HG02759 (cell line): Measurements from ENCODE around the gene TIMP4.
A peak's percentile ranks its signal among the peaks of the same experiment; 100 is the strongest.

ENCODE experiments used
- ATAC-seq: cut with Tn5 transposase; IDR thresholded peaks from one replicate; pipeline ENCODE4 v1.9.1; 2021; ENCODE audit warnings: mild to moderate bottlenecking, moderate library complexity; ENCODE audit not compliant: unreplicated experiment

Gene TIMP4

GRCh38 chr3:12186046-12186445 is 27.3 kb upstream of the TIMP4 start:
- ATAC-seq: no peak

- ATAC-seq: no peak
These were observed 26.5 kb upstream of the TIMP4 start for GRCh38 chr3:12185172-12185710.

- ATAC-seq: no peak
These were observed 25.8 kb upstream of the TIMP4 start for GRCh38 chr3:12184541-12184940.

- no peak for ATAC-seq
These were observed 24.2 kb upstream of the TIMP4 start for GRCh38 chr3:12182687-12183441.

DNA sequence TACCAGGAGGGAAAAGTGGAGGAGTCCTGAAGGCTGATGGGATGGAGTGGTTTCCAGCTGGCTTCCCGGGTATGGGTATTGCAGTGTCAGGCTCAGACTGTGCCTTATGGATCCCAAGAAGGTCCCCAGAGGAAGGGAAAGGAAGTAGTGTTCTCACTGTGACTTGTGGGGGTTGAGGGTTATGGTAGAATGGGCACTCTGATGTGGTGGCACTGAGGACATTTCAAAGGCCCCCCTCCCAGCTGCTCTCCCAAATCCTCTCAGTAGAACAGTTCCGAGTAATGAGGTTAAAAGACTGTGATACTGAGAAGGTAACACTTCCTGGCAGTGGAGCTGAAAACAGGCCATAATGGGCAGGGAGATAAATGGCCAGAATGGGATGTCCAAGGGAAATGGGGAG is 23.1 kb upstream of the TIMP4 start:
- no peak for ATAC-seq

DNA sequence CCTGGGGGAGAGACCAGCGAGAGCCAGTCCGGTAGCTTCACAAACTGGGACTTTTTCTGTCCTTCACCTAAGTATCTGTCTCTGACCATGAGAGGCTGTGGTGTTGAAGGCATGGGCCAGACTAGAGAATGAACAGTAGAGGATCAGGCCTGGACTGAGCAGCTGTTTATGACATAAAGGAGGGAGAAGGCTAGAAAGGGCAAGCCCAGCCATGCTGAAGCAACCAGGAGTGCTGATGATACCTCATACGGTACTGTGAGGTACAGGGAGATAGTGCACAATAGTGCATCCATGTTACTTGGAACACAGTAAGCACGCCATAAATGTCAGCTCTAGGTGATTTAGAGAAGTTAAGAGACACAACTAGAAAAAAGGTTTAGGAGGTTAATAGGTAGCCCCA is 22.6 kb upstream of the TIMP4 start:
- no peak for ATAC-seq

DNA sequence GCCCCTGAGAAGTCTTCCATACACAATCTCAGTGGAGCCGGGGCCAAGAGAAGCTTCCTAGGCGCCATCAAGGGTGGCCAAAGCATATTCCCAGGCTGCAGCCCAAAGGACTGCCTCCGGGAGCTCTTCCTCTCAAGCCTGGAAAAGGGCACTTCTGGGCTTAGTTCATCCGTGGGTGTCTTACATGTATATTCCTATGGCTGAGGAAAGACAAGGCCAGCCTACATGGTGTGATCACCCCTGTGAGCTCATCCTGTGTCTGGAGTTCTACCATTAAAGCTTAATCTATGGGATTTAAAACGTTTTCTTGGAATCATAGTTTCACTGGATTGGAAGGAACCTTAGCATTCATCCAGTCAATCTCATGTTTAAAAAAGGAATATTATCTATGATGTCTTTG is 21.9 kb upstream of the TIMP4 start:
- ATAC-seq: no peak

DNA sequence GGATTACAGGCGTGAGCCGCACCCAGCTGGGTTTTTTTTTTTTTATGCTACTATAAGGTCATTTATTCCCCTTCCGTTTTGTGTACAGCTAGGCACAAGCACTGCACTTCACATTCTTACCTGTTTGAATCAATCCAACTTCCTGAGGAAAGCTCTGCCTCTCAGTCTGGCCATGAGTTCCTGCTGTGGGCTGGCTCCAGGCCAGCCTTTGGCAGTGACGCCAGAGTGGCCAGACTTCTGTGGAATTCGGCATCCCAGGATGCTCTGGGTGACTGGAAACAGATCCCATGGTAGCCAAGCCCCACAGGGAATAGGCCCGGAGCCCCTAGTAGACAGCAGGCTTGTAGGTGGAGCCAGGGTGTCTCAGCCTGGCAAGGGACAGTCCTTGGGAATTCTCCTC is 21.5 kb upstream of the TIMP4 start:
- ATAC-seq: no peak

DNA sequence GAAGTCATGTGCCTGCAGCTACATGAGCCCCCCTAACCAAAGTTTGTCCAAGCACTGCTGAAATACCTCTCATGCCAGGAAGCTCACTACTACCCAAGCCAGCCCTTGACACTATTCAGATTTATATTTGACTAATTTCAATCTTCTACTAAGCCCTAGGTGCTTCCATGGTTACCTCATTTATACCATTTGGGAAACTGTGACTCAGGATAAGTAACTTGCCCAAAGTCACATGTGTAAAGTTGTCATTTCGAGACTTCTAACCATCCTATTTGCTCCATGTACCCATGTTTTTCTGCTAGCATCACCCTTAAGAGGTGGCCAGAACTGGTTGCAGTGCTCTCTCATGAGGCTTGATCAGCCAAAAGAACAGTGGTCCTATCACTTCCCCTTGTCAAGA is 20.7 kb upstream of the TIMP4 start:
- no peak for ATAC-seq

DNA sequence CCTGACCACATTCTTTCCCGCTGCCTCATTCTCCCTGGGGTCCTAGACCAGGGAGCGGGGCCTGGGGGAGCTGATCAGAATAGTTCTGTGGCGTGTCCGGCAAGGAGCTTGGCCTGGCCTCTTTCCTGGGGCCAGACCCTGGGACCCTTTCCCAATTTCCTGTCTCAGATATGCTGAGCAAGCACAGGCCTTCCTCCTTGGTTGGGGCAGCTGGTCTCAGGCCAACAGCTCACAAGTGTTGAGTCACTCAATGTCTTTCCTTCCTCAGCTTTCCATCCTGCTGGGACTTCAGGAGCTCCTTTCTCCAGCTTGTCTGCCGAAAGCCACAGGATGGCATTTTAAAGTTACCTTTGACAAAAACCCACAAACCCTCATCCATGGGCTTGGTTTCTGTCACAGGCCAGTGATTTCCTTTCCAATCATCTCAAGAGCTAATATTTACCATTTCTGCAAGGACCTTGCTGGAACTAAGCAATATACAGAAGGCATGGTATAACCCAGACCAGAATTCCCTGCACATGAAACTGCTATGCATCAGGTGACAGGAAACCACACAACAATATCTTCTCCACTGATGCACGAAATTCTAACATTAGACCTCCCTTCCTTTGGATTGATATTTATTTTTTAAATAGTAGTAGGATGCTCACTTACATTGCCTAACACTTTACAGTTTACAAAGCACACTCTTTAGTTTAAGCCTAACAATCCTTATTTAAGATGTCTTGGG is 19.5 kb upstream of the TIMP4 start:
- no peak for ATAC-seq

- ATAC-seq: no peak
These were observed 18.4 kb upstream of the TIMP4 start for GRCh38 chr3:12177126-12177525.

DNA sequence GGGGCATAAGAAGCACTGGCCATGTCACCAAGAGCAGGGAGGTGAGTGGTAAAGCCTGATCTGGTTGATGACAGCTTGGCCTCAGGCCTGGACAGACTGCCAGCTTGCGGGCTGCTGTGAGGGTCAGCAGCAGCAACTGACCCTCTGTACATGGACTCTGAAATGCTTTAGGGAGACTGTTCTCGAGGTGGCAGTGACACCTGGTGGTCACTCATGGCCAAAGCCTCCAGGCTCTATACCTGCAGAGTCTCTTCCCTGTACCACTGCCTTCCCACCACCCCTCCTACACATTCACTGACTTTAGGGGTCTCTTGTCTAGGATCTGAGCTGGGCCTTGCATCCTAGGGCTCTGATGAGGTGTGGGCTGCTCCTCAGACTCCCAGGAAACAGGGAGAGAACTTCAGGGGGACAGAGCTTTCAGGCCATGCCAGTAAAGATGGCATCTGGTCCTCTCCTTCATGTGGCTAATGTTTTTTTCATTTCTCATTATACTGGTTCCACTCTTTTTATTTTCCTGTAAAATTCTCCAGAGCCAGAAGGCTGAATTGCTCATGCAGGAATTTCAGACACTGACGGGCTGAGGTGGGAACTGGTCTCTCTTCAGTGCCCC is 17.2 kb upstream of the TIMP4 start:
- ATAC-seq: peak; percentile 70

GRCh38 chr3:12175137-12175593 is 16.5 kb upstream of the TIMP4 start:
- no peak for ATAC-seq

- no peak for ATAC-seq
These were observed 11.5 kb upstream of the TIMP4 start for GRCh38 chr3:12170207-12170606.

GRCh38 chr3:12165909-12166308 is 7.2 kb upstream of the TIMP4 start:
- ATAC-seq: no peak

DNA sequence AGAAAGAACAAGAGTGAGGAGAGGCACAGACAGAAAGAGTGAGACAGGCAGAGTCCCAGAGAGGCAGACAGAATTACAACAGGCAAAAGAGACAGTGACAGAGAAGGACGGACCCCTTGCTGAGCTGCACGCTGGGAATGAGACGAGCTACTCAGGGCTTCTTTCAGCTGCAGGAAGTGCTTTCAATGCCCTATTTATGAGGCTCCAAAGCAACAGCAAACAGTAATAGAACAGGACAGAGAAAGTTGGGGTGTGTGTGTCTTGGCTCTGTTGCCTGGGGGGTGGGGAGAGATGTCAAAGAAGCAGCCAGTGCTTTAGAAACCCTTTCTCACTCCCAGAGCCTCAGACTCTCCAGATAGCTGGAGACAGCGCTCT is 502 bp upstream of the TIMP4 start:
- no peak for ATAC-seq

DNA sequence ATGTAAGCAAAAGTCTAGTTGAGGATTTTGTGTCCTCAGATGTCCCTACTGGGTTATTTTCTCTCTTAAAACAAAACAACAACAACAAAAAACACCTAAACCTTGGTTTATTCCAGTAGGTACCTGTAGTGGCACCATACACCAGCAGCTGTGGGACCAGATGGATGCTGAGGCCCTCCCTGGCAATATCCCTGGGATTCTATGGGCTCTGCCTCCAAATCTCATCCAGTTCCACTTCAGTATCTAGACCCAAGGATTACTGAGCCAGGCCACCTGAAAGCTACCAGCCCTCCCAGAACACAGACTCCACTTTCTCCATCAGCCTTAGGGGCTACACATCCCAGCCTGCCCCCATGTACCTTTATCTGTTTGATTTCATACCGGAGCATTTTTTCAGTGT is 1.7 kb downstream of the TIMP4 start:
- ATAC-seq: no peak

- no peak for ATAC-seq
These were observed 2.9 kb downstream of the TIMP4 start for GRCh38 chr3:12155828-12156227.

GRCh38 chr3:12155264-12155663 is 3.4 kb downstream of the TIMP4 start:
- no peak for ATAC-seq

DNA sequence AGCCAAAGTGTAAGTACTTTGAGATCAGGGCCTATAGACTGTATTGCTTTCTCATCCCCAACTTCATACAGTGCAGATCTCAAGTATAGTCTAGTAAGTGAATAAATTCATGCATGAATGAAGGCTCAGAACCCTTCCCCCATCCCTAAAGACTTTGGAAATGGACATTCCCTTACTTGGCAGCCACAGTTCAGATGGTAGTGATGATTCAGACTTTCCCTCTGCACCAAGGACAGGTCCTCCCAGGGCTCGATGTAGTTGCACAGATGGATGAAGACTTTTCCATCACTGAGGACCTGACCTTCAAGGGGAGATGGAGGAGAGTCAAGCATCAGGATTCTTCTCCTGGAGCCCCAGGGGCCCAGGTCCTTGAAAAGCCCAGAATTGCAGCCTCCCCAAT is 4.6 kb downstream of the TIMP4 start:
- ATAC-seq: no peak

DNA sequence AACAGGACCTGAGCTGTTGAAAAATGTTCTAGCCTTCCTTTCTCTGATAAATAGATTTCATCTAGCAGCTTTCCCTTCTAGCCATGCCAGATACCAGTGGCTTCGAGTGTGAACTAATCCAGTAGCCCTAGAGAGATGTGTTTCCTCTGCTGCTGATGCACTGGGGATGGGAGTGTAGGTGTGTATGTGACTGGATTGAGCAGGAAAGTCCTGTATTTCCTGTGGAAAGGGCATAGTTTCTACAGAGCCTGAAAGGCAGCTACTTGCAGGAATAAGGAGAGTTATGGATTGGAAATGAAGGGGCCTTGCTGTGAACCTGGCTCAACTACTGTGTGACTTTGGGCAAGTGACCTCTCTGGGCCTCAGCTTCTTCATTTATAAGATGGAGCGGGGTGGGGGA is 8.6 kb downstream of the TIMP4 start:
- ATAC-seq: no peak

DNA sequence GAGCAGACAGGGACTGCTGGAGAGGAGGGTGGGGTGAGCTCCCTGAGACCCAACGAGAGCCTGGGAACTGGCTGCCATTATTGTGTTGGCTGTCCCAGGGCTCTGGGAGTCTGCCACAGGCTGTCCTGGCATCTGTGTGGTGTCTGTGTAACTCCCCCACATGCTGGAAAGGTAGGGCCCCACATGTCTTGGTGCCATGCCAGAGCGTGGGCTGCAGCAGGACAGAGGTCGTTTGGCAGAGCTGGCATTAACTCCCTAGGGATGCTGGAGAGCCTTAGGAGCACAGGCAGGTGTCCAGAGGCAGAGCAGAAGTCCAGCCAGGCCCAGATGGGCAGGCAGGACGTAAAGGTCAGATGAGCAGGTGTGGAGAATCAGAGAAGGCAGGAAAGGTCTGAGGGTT is 9.7 kb downstream of the TIMP4 start:
- no peak for ATAC-seq
